ENCODE measurements around the gene NPHP1.

- TF ChIP-seq BHLHE40 (IDR thresholded peaks at IDR 0.05; ENCODE audit: low read depth, low read length): 0 out of 2 replicates have a peak, but pooled peaks have one; percentile 7
- no peak for TF ChIP-seq CTCF (conservative IDR thresholded peaks at IDR 0.05; ENCODE audit: low read depth, low read length)
- TF ChIP-seq SMC3 (IDR thresholded peaks at IDR 0.05; ENCODE audit: low read depth, low read length): no peak
- peak; percentile 49; the same call in 1 of the 2 replicates for TF ChIP-seq POLR2A (IDR thresholded peaks at IDR 0.05; ENCODE audit: low read depth, low read length)
- TF ChIP-seq NFE2L2 (IDR thresholded peaks at IDR 0.05; ENCODE audit: low read depth, low read length): no peak
- TF ChIP-seq CEBPB (IDR thresholded peaks at IDR 0.05; ENCODE audit: low read depth, low read length): peak; percentile 52
- TF ChIP-seq MAFK (IDR thresholded peaks at IDR 0.05; ENCODE audit: low read depth, low read length): no peak
- TF ChIP-seq MXI1 (IDR thresholded peaks at IDR 0.05; ENCODE audit: borderline replicate concordance, low read depth, low read length): peak; percentile 77
- TF ChIP-seq RAD21 (IDR thresholded peaks at IDR 0.05; ENCODE audit: low read length): no peak
- TF ChIP-seq ELK1 (IDR thresholded peaks at IDR 0.05; ENCODE audit: borderline replicate concordance, low read depth, low read length): no peak
- TF ChIP-seq MAZ (IDR thresholded peaks at IDR 0.05; ENCODE audit: borderline replicate concordance, low read depth, low read length): peak; percentile 97
- no peak for TF ChIP-seq RFX5 (IDR thresholded peaks at IDR 0.05; ENCODE audit: low read depth, low read length)
- no peak; the same call in 1 of the 2 replicates for TF ChIP-seq FOS (IDR thresholded peaks at IDR 0.05; ENCODE audit: low read depth, low read length)
- TF ChIP-seq USF2 (IDR thresholded peaks at IDR 0.05; ENCODE audit: low read depth, low read length): no peak
These were observed at the start of gene NPHP1 for GRCh38 chr2:110204408-110205385.
